ENCODE measurements around the gene COX8A. TPM values are rescaled to one million over a fixed set of nuclear protein-coding genes. Genes with fewer than 3 reads are reported as not detected.

Gene COX8A
- total and polyA plus RNA-seq, 10 of the 15 experiments (the other 5 are each of a cell fraction or from before 2014, with no cell fraction given): 243 to 1,476 (median 522) TPM

- TF ChIP-seq, protein P1, sequence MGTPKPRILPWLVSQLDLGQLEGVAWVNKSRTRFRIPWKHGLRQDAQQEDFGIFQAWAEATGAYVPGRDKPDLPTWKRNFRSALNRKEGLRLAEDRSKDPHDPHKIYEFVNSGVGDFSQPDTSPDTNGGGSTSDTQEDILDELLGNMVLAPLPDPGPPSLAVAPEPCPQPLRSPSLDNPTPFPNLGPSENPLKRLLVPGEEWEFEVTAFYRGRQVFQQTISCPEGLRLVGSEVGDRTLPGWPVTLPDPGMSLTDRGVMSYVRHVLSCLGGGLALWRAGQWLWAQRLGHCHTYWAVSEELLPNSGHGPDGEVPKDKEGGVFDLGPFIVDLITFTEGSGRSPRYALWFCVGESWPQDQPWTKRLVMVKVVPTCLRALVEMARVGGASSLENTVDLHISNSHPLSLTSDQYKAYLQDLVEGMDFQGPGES (IDR thresholded peaks at IDR 0.05): no peak
- TF ChIP-seq ZZZ3 (IDR thresholded peaks at IDR 0.05; ENCODE audit: control insufficient read depth, insufficient read length, low read depth): no peak
- TF ChIP-seq GABPA (IDR thresholded peaks at IDR 0.05; ENCODE audit: low read depth): no peak
- TF ChIP-seq E2F8 (IDR thresholded peaks at IDR 0.05; ENCODE audit: low read depth, partially characterized antibody): no peak
- no peak for TF ChIP-seq MAX (IDR thresholded peaks at IDR 0.05; ENCODE audit: low read depth, low read length)
- no peak for TF ChIP-seq RELA (IDR thresholded peaks at IDR 0.05; ENCODE audit: borderline replicate concordance, partially characterized antibody)
- no peak for TF ChIP-seq E4F1 (IDR thresholded peaks at IDR 0.05; ENCODE audit: borderline replicate concordance, partially characterized antibody)
- no peak for TF ChIP-seq CEBPZ (IDR thresholded peaks at IDR 0.05; ENCODE audit: low read depth, low read length)
- no peak for TF ChIP-seq SREBF2 (IDR thresholded peaks at IDR 0.05; ENCODE audit: low read length)
- no peak for TF ChIP-seq KAT2A (conservative IDR thresholded peaks at IDR 0.05; ENCODE audit: control insufficient read depth, low read depth, low read length)
- TF ChIP-seq, protein P2, sequence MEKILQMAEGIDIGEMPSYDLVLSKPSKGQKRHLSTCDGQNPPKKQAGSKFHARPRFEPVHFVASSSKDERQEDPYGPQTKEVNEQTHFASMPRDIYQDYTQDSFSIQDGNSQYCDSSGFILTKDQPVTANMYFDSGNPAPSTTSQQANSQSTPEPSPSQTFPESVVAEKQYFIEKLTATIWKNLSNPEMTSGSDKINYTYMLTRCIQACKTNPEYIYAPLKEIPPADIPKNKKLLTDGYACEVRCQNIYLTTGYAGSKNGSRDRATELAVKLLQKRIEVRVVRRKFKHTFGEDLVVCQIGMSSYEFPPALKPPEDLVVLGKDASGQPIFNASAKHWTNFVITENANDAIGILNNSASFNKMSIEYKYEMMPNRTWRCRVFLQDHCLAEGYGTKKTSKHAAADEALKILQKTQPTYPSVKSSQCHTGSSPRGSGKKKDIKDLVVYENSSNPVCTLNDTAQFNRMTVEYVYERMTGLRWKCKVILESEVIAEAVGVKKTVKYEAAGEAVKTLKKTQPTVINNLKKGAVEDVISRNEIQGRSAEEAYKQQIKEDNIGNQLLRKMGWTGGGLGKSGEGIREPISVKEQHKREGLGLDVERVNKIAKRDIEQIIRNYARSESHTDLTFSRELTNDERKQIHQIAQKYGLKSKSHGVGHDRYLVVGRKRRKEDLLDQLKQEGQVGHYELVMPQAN (conservative IDR thresholded peaks at IDR 0.05): no peak
- no peak for TF ChIP-seq KLF5 (IDR thresholded peaks at IDR 0.05; ENCODE audit: partially characterized antibody)
These were observed 22.5 kb upstream of the COX8A start (continued) for GRCh38 chr11:63951779-63952536.
